OCI-LY7 (cell line): ENCODE data around the gene LRP8.

Experiments used
- CTCF ChIP-seq: fragments of 200-600 bp; sonication (generic); conservative IDR thresholded peaks from 2 replicates; pipeline ENCODE4 v1.5.1; 2014; ENCODE audit warnings: mild to moderate bottlenecking, antibody characterized with exemption, low read length, moderate library complexity, mixed read lengths
- EZH2phosphoT487 ChIP-seq: fragments of 200-600 bp; sonication (generic); IDR thresholded peaks from 2 replicates; pipeline ENCODE4 v1.6.1; 2018; ENCODE audit warnings: low read depth, borderline replicate concordance, mild to moderate bottlenecking, mixed run types, antibody characterized with exemption, low read length, moderate library complexity, mixed read lengths

GRCh38 chr1:53296117-53296749 lies 31.6 kb downstream of the LRP8 start:
- no peak for TF ChIP-seq CTCF
- no peak for TF ChIP-seq EZH2phosphoT487
